WI38 (cell line): ENCODE results near the gene HERC4.
"Not testable (repeated sequence)": the region's sequence is repeated elsewhere in the genome, so short reads cannot be mapped to it uniquely, and the experiment has no call there.

Experiments
- H3K4me3 ChIP-seq: 2 replicates; pipeline ENCODE4 v1.5.1; 2011; ENCODE audit warnings: low read depth, mild to moderate bottlenecking, control low read depth, low read length
- CTCF ChIP-seq: IDR thresholded peaks from 2 replicates; pipeline ENCODE4 v1.5.1; 2012; ENCODE audit warnings: low read depth, mild to moderate bottlenecking, control low read depth, low read length

The HERC4 gene

GRCh38 chr10:67883710-67884312 lies 191.3 kb downstream of the HERC4 start:
- peak overlapping the region; percentile 87 for H3K4me3 ChIP-seq
- TF ChIP-seq CTCF: no peak

- no peak for TF ChIP-seq CTCF
- H3K4me3 ChIP-seq: no peak overlapping the region
Measured at GRCh38 chr10:67878133-67878532, 196.9 kb downstream of the HERC4 start.

GRCh38 chr10:67877421-67877820 lies 197.7 kb downstream of the HERC4 start:
- H3K4me3 ChIP-seq: not testable (repeated sequence)

GRCh38 chr10:67875340-67876238 lies 199.5 kb downstream of the HERC4 start:
- no peak overlapping the region for H3K4me3 ChIP-seq
- no peak for TF ChIP-seq CTCF
